K562 (cell line): ENCODE data around the gene DBNL.

Experiments used
- ATF2 ChIP-seq: sonication (generic); formaldehyde crosslinking; IDR thresholded peaks from 2 replicates; pipeline ENCODE4 v1.8.1; 2022; ENCODE audit warnings: missing genetic modification reagents
- CEBPB ChIP-seq: fragments of 450-650 bp; IDR thresholded peaks from 2 replicates; pipeline ENCODE4 v1.6.1; 2016; ENCODE audit warnings: missing genetic modification characterization, missing compliant biosample characterization
- CTCF ChIP-seq, 3 experiments: IDR thresholded peaks in 2 of 3; conservative IDR thresholded peaks in 1 of 3; 2 replicates each; pipeline ENCODE4 v1.5.1; 2011 to 2012; ENCODE audit warnings: low read length in 3 of 3, mild to moderate bottlenecking in 3 of 3, control low read depth in 2 of 3, improper control_type of control experiment in 1 of 3, inconsistent platforms in 1 of 3, low read depth in 1 of 3, mixed read lengths in 1 of 3, moderate library complexity in 1 of 3; ENCODE audit not compliant: insufficient read depth in 2 of 3
- E2F1 ChIP-seq: sonication (generic); formaldehyde crosslinking; IDR thresholded peaks from 2 replicates; pipeline ENCODE4 v1.8.1; 2023; ENCODE audit warnings: mild to moderate bottlenecking, missing genetic modification reagents, moderate library complexity
- EGR1 ChIP-seq: fragments of 450-650 bp; conservative IDR thresholded peaks from 2 replicates; pipeline ENCODE4 v1.6.1; 2017; ENCODE audit warnings: mild to moderate bottlenecking
- RCOR1 ChIP-seq, 2 experiments: IDR thresholded peaks; 2 replicates each; pipeline ENCODE4 v1.6.1; 2012; ENCODE audit warnings: low read depth in 2 of 2, low read length in 2 of 2, borderline replicate concordance in 1 of 2, improper control_type of control experiment in 1 of 2
- TCF7 ChIP-seq: sonication (generic); IDR thresholded peaks from 2 replicates; pipeline ENCODE4 v1.6.1; 2016; ENCODE audit warnings: antibody characterized with exemption, borderline replicate concordance
- XRCC3 ChIP-seq: fragments of 450-650 bp; IDR thresholded peaks from 2 replicates; pipeline ENCODE4 v1.6.1; 2017; ENCODE audit warnings: mild to moderate bottlenecking, moderate library complexity
- ZEB2 ChIP-seq: fragments of 450-650 bp; IDR thresholded peaks from 2 replicates; pipeline ENCODE4 v1.6.1; 2016
- ZKSCAN1 ChIP-seq: fragments of 150-350 bp; IDR thresholded peaks from 2 replicates; pipeline ENCODE4 v1.6.1; 2016; ENCODE audit warnings: low read depth, low read length
- ZNF175 ChIP-seq: fragments of 200-800 bp; sonication (Bioruptor generic); IDR thresholded peaks from 2 replicates; pipeline ENCODE4 v1.6.1; 2016; ENCODE audit warnings: low read depth, mild to moderate bottlenecking, missing genetic modification characterization, missing compliant biosample characterization
- ZNF407 ChIP-seq: fragments of 450-650 bp; IDR thresholded peaks from 2 replicates; pipeline ENCODE4 v1.6.1; 2016; ENCODE audit warnings: low read depth

GRCh38 chr7:44065431-44066110 lies 21.1 kb downstream of the DBNL start, which contains the start of gene PGAM2:
- no peak for TF ChIP-seq ZEB2
- TF ChIP-seq RCOR1 (IDR thresholded peaks at IDR 0.05; ENCODE audit: borderline replicate concordance in 1 of 2, low read depth in 2 of 2, low read length in 2 of 2): no peak
- TF ChIP-seq ZKSCAN1: no peak
- no peak for TF ChIP-seq ZNF175 (CRISPR knock-in tag)
- no peak for TF ChIP-seq XRCC3
- no peak for TF ChIP-seq CTCF (IDR thresholded peaks at IDR 0.05 in 2 of 3, conservative IDR thresholded peaks at IDR 0.05 in 1 of 3; ENCODE audit: insufficient read depth in 2 of 3, low read depth in 1 of 3, low read length in 3 of 3)
- TF ChIP-seq ATF2 (CRISPR knock-in tag): no peak
- no peak for TF ChIP-seq TCF7
- TF ChIP-seq EGR1: no peak
- no peak for TF ChIP-seq ZNF407
- no peak for TF ChIP-seq E2F1
- no peak for TF ChIP-seq CEBPB
